SU-DHL-6 (cell line): ENCODE results near the gene ANKHD1.

Source experiments
- H2AFZ ChIP-seq: fragments of 200-600 bp; sonication (generic); 2 replicates; pipeline ENCODE4 v1.6.1; 2014; ENCODE audit warnings: low read depth, mild to moderate bottlenecking, moderate library complexity, mixed read lengths, antibody characterized with exemption, low read length; ENCODE audit not compliant: severe bottlenecking
- H3F3A ChIP-seq: fragments of 200-600 bp; shearing (Covaris generic); 2 replicates; pipeline ENCODE4 v1.6.0; 2016; ENCODE audit warnings: antibody characterized with exemption, mild to moderate bottlenecking; ENCODE audit not compliant: insufficient read depth
- H3K27ac ChIP-seq: fragments of 200-600 bp; sonication (generic); 2 replicates; pipeline ENCODE4 v1.5.1; 2016; ENCODE audit warnings: low read depth, mild to moderate bottlenecking, low read length, moderate library complexity, mixed read lengths
- H3K27me3 ChIP-seq: fragments of 200-600 bp; sonication (generic), shearing (Covaris generic); 2 replicates; pipeline ENCODE4 v1.6.0; 2014; ENCODE audit warnings: mild to moderate bottlenecking, low read length
- H3K36me3 ChIP-seq: fragments of 200-600 bp; sonication (generic); 2 replicates; pipeline ENCODE4 v1.6.1; 2014; ENCODE audit warnings: mild to moderate bottlenecking, low read length, mixed read lengths
- H3K4me2 ChIP-seq: fragments of 300-600, 200-600 bp; shearing (Covaris generic), sonication (generic); 2 replicates; pipeline ENCODE4 v1.6.0; 2014; ENCODE audit warnings: low read length, low read depth, mild to moderate bottlenecking; ENCODE audit not compliant: poor library complexity, severe bottlenecking
- H3K4me3 ChIP-seq: fragments of 200-600 bp; sonication (generic); 2 replicates; pipeline ENCODE4 v1.5.1; 2014; ENCODE audit warnings: antibody characterized with exemption, low read length, mild to moderate bottlenecking, mixed read lengths; ENCODE audit not compliant: insufficient read depth, poor library complexity, severe bottlenecking
- H3K79me2 ChIP-seq: fragments of 200-600 bp; sonication (generic); 2 replicates; pipeline ENCODE4 v1.6.1; 2014; ENCODE audit warnings: mild to moderate bottlenecking, low read length, moderate library complexity; ENCODE audit not compliant: insufficient read depth
- H3K9ac ChIP-seq: fragments of 200-600 bp; sonication (generic); 2 replicates; pipeline ENCODE4 v1.7.0; 2014; ENCODE audit warnings: mild to moderate bottlenecking, low read length
- H3K9me2 ChIP-seq: fragments of 200-600 bp; sonication (generic); replicated peaks from 2 replicates; pipeline ENCODE4 v1.6.1; 2014; ENCODE audit warnings: low read length; ENCODE audit not compliant: insufficient read depth
- H3K9me3 ChIP-seq: fragments of 200-600 bp; sonication (generic); 2 replicates; pipeline ENCODE4 v1.6.1; 2014; ENCODE audit warnings: low read length, mixed read lengths; ENCODE audit not compliant: insufficient read depth
- H4K20me1 ChIP-seq: fragments of 200-600 bp; sonication (generic); 2 replicates; pipeline ENCODE4 v1.6.1; 2014; ENCODE audit warnings: low read depth, mild to moderate bottlenecking, antibody characterized with exemption, low read length, moderate library complexity, mixed read lengths
- CTCF ChIP-seq: fragments of 200-600 bp; sonication (generic); IDR thresholded peaks from one replicate; pipeline ENCODE4 v1.5.1; 2017; ENCODE audit warnings: antibody characterized with exemption, mild to moderate bottlenecking, low read length, moderate library complexity; ENCODE audit not compliant: insufficient read depth, poor library complexity, severe bottlenecking
- EZH2phosphoT487 ChIP-seq: fragments of 200-600 bp; sonication (generic), shearing (Covaris generic); conservative IDR thresholded peaks from 2 replicates; pipeline ENCODE4 v1.6.1; 2018; ENCODE audit warnings: mild to moderate bottlenecking, antibody characterized with exemption, low read length, moderate library complexity, mixed read lengths

Gene ANKHD1

GRCh38 chr5:140362875-140363630 is 38.6 kb upstream of the ANKHD1 start:
- Histone ChIP-seq H3K27me3 (no peaks in the 10 kb centered on the region), H3K9me2 (no peaks in the 10 kb centered on the region), H3K9me3 (no peaks in the 10 kb centered on the region), H4K20me1 (no peaks in the 10 kb centered on the region), H3K36me3 (no peaks in the 10 kb centered on the region), H2AFZ (no peak overlapping the region), H3K79me2 (no peaks in the 10 kb centered on the region), H3K9ac (peak overlapping the region; percentile 27; the same call in 1 of the 2 replicates), H3K4me3 (no peak overlapping the region), H3K4me2 (peak overlapping the region; percentile 56), H3F3A (no peaks in the 10 kb centered on the region), H3K27ac (no peak overlapping the region)
- TF ChIP-seq CTCF (peak; percentile 96), EZH2phosphoT487 (no peak)

- Histone ChIP-seq H3K27ac (no peak overlapping the region), H3K9ac (peak overlapping the region; percentile 27; the same call in 1 of the 2 replicates), H3K4me3 (no peak overlapping the region), H3K79me2 (no peaks in the 10 kb centered on the region), H3K9me3 (no peaks in the 10 kb centered on the region), H3K36me3 (no peaks in the 10 kb centered on the region), H3F3A (no peaks in the 10 kb centered on the region), H3K4me2 (peak overlapping the region; percentile 56), H2AFZ (no peak overlapping the region), H3K27me3 (no peaks in the 10 kb centered on the region), H3K9me2 (no peaks in the 10 kb centered on the region), H4K20me1 (no peaks in the 10 kb centered on the region)
- TF ChIP-seq EZH2phosphoT487 (no peak), CTCF (no peak)
Observed at GRCh38 chr5:140363631-140364471, 37.8 kb upstream of the ANKHD1 start.

- Histone ChIP-seq H3K79me2 (no peaks in the 10 kb centered on the region), H3K4me3 (no peak overlapping the region), H2AFZ (no peak overlapping the region), H3K36me3 (no peaks in the 10 kb centered on the region), H3K9me3 (no peaks in the 10 kb centered on the region), H3K27ac (no peak overlapping the region), H3K9me2 (no peaks in the 10 kb centered on the region), H3K9ac (no peak overlapping the region), H4K20me1 (no peaks in the 10 kb centered on the region), H3K4me2 (no peak overlapping the region), H3F3A (no peaks in the 10 kb centered on the region), H3K27me3 (no peaks in the 10 kb centered on the region)
- no peak for TF ChIP-seq CTCF
- no peak for TF ChIP-seq EZH2phosphoT487
Observed at GRCh38 chr5:140364472-140364765, 37.2 kb upstream of the ANKHD1 start.
